Measurements from ENCODE around the gene ZNF547.
"Not testable (repeated sequence)": the region's sequence is repeated elsewhere in the genome, so short reads cannot be mapped to it uniquely, and the experiment has no call there.

The ZNF547 gene

GRCh38 chr19:57374647-57375046, 11.3 kb downstream of the ZNF547 start:
- not testable (repeated sequence) for DNase-seq (ENCODE audit: low read depth)

- DNase-seq (ENCODE audit: low read depth), result no peak
Observed at GRCh38 chr19:57376151-57376550, 12.8 kb downstream of the ZNF547 start.

- DNase-seq (ENCODE audit: low read depth), result peak; percentile 13
Observed at GRCh38 chr19:57377498-57378146, 14.3 kb downstream of the ZNF547 start.

- no peak for DNase-seq (ENCODE audit: low read depth)
Observed at GRCh38 chr19:57380923-57381322, 17.6 kb downstream of the ZNF547 start.

GRCh38 chr19:57382806-57383488, 19.6 kb downstream of the ZNF547 start:
- no peak for DNase-seq (ENCODE audit: low read depth)

- DNase-seq (ENCODE audit: low read depth), result no peak
Observed at GRCh38 chr19:57389194-57389729, 25.9 kb downstream of the ZNF547 start.

GRCh38 chr19:57389730-57390598, 26.6 kb downstream of the ZNF547 start, which contains the start of gene ZNF548:
ZNF548 (plus strand) TSS chr19:57389854; CDS start chr19:57390100, 246 bp downstream.
- DNase-seq (ENCODE audit: low read depth), result peak; percentile 99

- no peak for DNase-seq (ENCODE audit: low read depth)
Observed at GRCh38 chr19:57395710-57396109, 32.4 kb downstream of the ZNF547 start.

GRCh38 chr19:57398868-57399267, 35.5 kb downstream of the ZNF547 start:
- DNase-seq (ENCODE audit: low read depth), result no peak

- no peak for DNase-seq (ENCODE audit: low read depth)
Observed at GRCh38 chr19:57403737-57404563, 40.6 kb downstream of the ZNF547 start.

- DNase-seq (ENCODE audit: low read depth), result peak; percentile 53
Observed at GRCh38 chr19:57406516-57407123, 43.3 kb downstream of the ZNF547 start.

- peak; percentile 93 for DNase-seq (ENCODE audit: low read depth)
Observed at GRCh38 chr19:57410877-57411671, 47.7 kb downstream of the ZNF547 start, which contains the start of gene ZNF17. ZNF17 (plus strand) TSS chr19:57411161; CDS start chr19:57413616, 2,455 bp downstream.

GRCh38 chr19:57419439-57419838, 56.1 kb downstream of the ZNF547 start:
- no peak for DNase-seq (ENCODE audit: low read depth)

GRCh38 chr19:57421037-57421436, 57.7 kb downstream of the ZNF547 start:
- no peak for DNase-seq (ENCODE audit: low read depth)

All from amniotic epithelial cell (primary cell).